Neural cell (in vitro differentiated cells): Measurements from ENCODE around the gene TTLL5.

Experiments used
- CTCF ChIP-seq: fragments of 450-650 bp; IDR thresholded peaks from 2 replicates; pipeline ENCODE4 v1.5.1; 2014; ENCODE audit warnings: antibody characterized with exemption, mild to moderate bottlenecking, moderate library complexity; ENCODE audit not compliant: poor library complexity, severe bottlenecking
- POLR2AphosphoS5 ChIP-seq: IDR thresholded peaks from 2 replicates; pipeline ENCODE4 v1.6.1; 2012

- no peak for TF ChIP-seq CTCF
- TF ChIP-seq POLR2AphosphoS5 = no peak
These were observed 174.7 kb downstream of the TTLL5 start for GRCh38 chr14:75835737-75836136.
